Neural progenitor cell (in vitro differentiated cells): ENCODE measurements around the gene KLRK1.

Experiments used
- CTCF ChIP-seq: fragments of 200-600 bp; sonication (generic); IDR thresholded peaks from 2 replicates; pipeline ENCODE4 v1.5.1; 2017; ENCODE audit warnings: antibody characterized with exemption, mild to moderate bottlenecking
- EZH2 ChIP-seq: fragments of 200-600 bp; sonication (generic); IDR thresholded peaks from 2 replicates; pipeline ENCODE4 v1.6.1; 2017; ENCODE audit warnings: antibody characterized with exemption, mild to moderate bottlenecking, moderate library complexity
- EZH2phosphoT487 ChIP-seq: fragments of 200-600 bp; sonication (generic); IDR thresholded peaks from 2 replicates; pipeline ENCODE4 v1.6.1; 2017; ENCODE audit warnings: antibody characterized with exemption

- TF ChIP-seq CTCF = no peak
- no peak for TF ChIP-seq EZH2
- no peak for TF ChIP-seq EZH2phosphoT487
Observed at GRCh38 chr12:10406725-10407124, 16.9 kb upstream of the KLRK1 start.
